Endothelial cell of umbilical vein (primary cell): ENCODE data around the gene CTF1. TPM values are rescaled to one million over a fixed set of nuclear protein-coding genes. Genes with fewer than 3 reads are reported as not detected.

Source experiments
- BruUV-seq: library from RNA; stranded (reverse); fragments of 400-500 nt; replicated peaks from 2 replicates; lab custom pipeline; 2021; lab: Mats Ljungman, UMichigan
- CTCF ChIA-PET: fragments of 300-600, 350-600 bp; sonication (Branson Sonifier 250); formaldehyde crosslinking; loops from one replicate; lab custom pipeline; 2021; ENCODE audit warnings: antibody characterized with exemption, inconsistent platforms; lab: Charles Lee
- POLR2A ChIA-PET: fragments of 300-600, 350-600 bp; sonication (Branson Sonifier 250); formaldehyde crosslinking; loops from one replicate; lab custom pipeline; 2021; ENCODE audit warnings: antibody characterized with exemption, inconsistent platforms; lab: Charles Lee
- DNase-seq: peaks from one replicate; pipeline ENCODE4 v3.0.0-alpha.2; 2011; ENCODE audit warnings: low read depth, low spot score
- FAIRE-seq: peaks from 2 replicates; lab custom pipeline; 2011; peaks lifted over from hg19 to GRCh38; lab: Jason Lieb, UNC
- H2AFZ ChIP-seq: 2 replicates; pipeline ENCODE4 v1.6.0; 2012; ENCODE audit warnings: low read depth, low read length, control low read depth, inconsistent platforms
- H3K27ac ChIP-seq: 2 replicates; pipeline ENCODE4 v1.5.1; 2011; ENCODE audit warnings: low read depth, mild to moderate bottlenecking, control low read depth, low read length, moderate library complexity; ENCODE audit not compliant: insufficient read depth
- H3K27me3 ChIP-seq, 2 experiments: 2 replicates each; pipeline versions ENCODE4 v1.6.0 to v1.6.1; 2011; ENCODE audit warnings: low read length in 2 of 2, mixed read lengths in 1 of 2; ENCODE audit not compliant: control insufficient read depth in 2 of 2, insufficient read depth in 2 of 2
- H3K36me3 ChIP-seq, 2 experiments: 2 replicates in 1 of 2; 3 replicates in 1 of 2; pipeline ENCODE4 v1.5.1; 2011; ENCODE audit warnings: low read length in 2 of 2, mild to moderate bottlenecking in 1 of 2, moderate library complexity in 1 of 2; ENCODE audit not compliant: control insufficient read depth in 2 of 2, insufficient read depth in 2 of 2; ENCODE audit errors: extremely low read depth in 1 of 2
- H3K4me1 ChIP-seq: 3 replicates; pipeline ENCODE4 v1.5.1; 2011; ENCODE audit warnings: mild to moderate bottlenecking, low read length; ENCODE audit not compliant: control insufficient read depth, insufficient read depth; ENCODE audit errors: extremely low read depth
- H3K4me2 ChIP-seq: 2 replicates; pipeline ENCODE4 v1.6.1; 2011; ENCODE audit warnings: low read length, control low read depth, mixed read lengths; ENCODE audit not compliant: insufficient read depth
- H3K4me3 ChIP-seq, 3 experiments: fragments of 200-600 bp in 1 of 3; sonication (generic), shearing (Covaris generic) in 1 of 3; replicated peaks in 1 of 3; 2 replicates each; pipeline ENCODE4 v1.5.1; 2011 to 2016; ENCODE audit warnings: control low read depth in 3 of 3, low read length in 3 of 3, mild to moderate bottlenecking in 2 of 3, inconsistent platforms in 1 of 3, low read depth in 1 of 3, moderate library complexity in 1 of 3; ENCODE audit not compliant: insufficient read depth in 1 of 3
- H3K79me2 ChIP-seq: 2 replicates; pipeline ENCODE4 v1.6.0; 2012; ENCODE audit warnings: low read length, inconsistent platforms; ENCODE audit not compliant: control insufficient read depth, insufficient read depth
- H3K9ac ChIP-seq: replicated peaks from 2 replicates; pipeline ENCODE3; 2011; ENCODE audit warnings: low read length, control low read depth; ENCODE audit not compliant: insufficient read depth; ENCODE audit errors: extremely low read depth
- H3K9me1 ChIP-seq: replicated peaks from 3 replicates; pipeline ENCODE4 v1.6.0; 2011; ENCODE audit warnings: mild to moderate bottlenecking, low read length; ENCODE audit not compliant: control insufficient read depth, insufficient read depth; ENCODE audit errors: extremely low read depth
- H3K9me3 ChIP-seq: replicated peaks from 2 replicates; pipeline ENCODE4 v1.5.1; 2012; ENCODE audit warnings: low read length, inconsistent platforms; ENCODE audit not compliant: control insufficient read depth, insufficient read depth
- H4K20me1 ChIP-seq: replicated peaks from 2 replicates; pipeline ENCODE3; 2011; ENCODE audit warnings: mild to moderate bottlenecking, low read length; ENCODE audit not compliant: control insufficient read depth, insufficient read depth; ENCODE audit errors: extremely low read depth
- EZH2 ChIP-seq: IDR thresholded peaks from 2 replicates; pipeline ENCODE4 v1.6.1; 2012; ENCODE audit warnings: borderline replicate concordance, low read depth, mild to moderate bottlenecking, moderate library complexity, low read length, inconsistent platforms; ENCODE audit not compliant: severe bottlenecking
- FOS ChIP-seq: IDR thresholded peaks from 2 replicates; pipeline ENCODE4 v1.6.1; 2011; ENCODE audit warnings: mild to moderate bottlenecking, low read length, moderate library complexity, borderline replicate concordance; ENCODE audit not compliant: insufficient read depth
- JUN ChIP-seq: IDR thresholded peaks from 2 replicates; pipeline ENCODE4 v1.6.1; 2011; ENCODE audit warnings: borderline replicate concordance, low read depth; ENCODE audit not compliant: insufficient read length, insufficient read depth
- MAX ChIP-seq: IDR thresholded peaks from 2 replicates; pipeline ENCODE4 v1.6.1; 2011; ENCODE audit not compliant: insufficient read depth, insufficient read length
- MYC ChIP-seq: IDR thresholded peaks from one replicate; pipeline ENCODE4 v1.6.1; 2011; ENCODE audit warnings: mild to moderate bottlenecking, low read depth, low read length
- dilution Hi-C: fragments of 300-500 bp; cut with MboI; formaldehyde crosslinking; loops from one replicate; pipeline ENCODE4 v1.15.0; 2019; ENCODE audit warnings: low sequenced_read_pairs; ENCODE audit not compliant: extremely low pct_ligation_motif_present
- intact Hi-C: fragments of 100-400 bp; cut with micrococcal nuclease; formaldehyde crosslinking; loops from one replicate; pipeline ENCODE4 v1.10.0; 2022
- polyA plus RNA-seq, 4 experiments: library from polyadenylated mRNA; depleted of rRNA in 3 of 4; stranded (reverse) in 3 of 4; unstranded in 1 of 4; fragments of >200 nt; gene quantifications; 2 replicates each; pipeline versions ENCODE4 v1.2.1 to v1.2.3, GENCODE V29; 2011 to 2012; ENCODE audit warnings: missing spikeins in 1 of 4
- total RNA-seq: library from RNA; stranded (reverse); gene quantifications from 2 replicates; pipeline ENCODE4 v1.2.3, GENCODE V29; 2021

Gene CTF1
- total and polyA plus RNA-seq, 2 donors (not counting 3 experiments of a cell fraction or from before 2014, with no cell fraction given), result 1.5 to 4.7 TPM

- BruUV-seq, result TSS peak; percentile 12
Measured at GRCh38 chr16:30947859-30948666, 51.6 kb downstream of the CTF1 start.

More at GRCh38 chr16:30947859-30948666, 51.6 kb downstream of the CTF1 start:
- peaks cover 0 to 13% of the 10 kb centered on the region in 2 experiments for H3K36me3 ChIP-seq
- peaks cover 14% of the 10 kb centered on the region for H3K4me1 ChIP-seq
- no peaks in the 10 kb centered on the region for H3K79me2 ChIP-seq
- peak overlapping the region; percentile 43 for H3K27ac ChIP-seq
- H3K9me3 ChIP-seq, result no peaks in the 10 kb centered on the region
- dilution Hi-C loops (no loop called here), intact Hi-C loops (no loop called here)
- FAIRE-seq (peak; percentile 94), DNase-seq (peak; percentile 97)
- ChIA-PET CTCF (no interaction called here), POLR2A (no interaction called here)
- peak overlapping the region in 2 of 3 experiments; percentile 72 to 73 for H3K4me3 ChIP-seq
- TF ChIP-seq FOS, result no peak
- TF ChIP-seq JUN, result no peak
- TF ChIP-seq MYC, result no peak
- no peak for TF ChIP-seq EZH2
- peak; percentile 73 for TF ChIP-seq MAX
- no peak overlapping the region for H3K9ac ChIP-seq
- peak overlapping the region; percentile 71 for H3K4me2 ChIP-seq
- H3K27me3 ChIP-seq, result no peaks in the 10 kb centered on the region
- H4K20me1 ChIP-seq, result no peaks in the 10 kb centered on the region
- no peak overlapping the region for H2AFZ ChIP-seq
- no peaks in the 10 kb centered on the region for H3K9me1 ChIP-seq
